GM19035 (cell line): ENCODE data around the gene KRTAP5-9.
"Not testable (repeated sequence)": the region's sequence is repeated elsewhere in the genome, so short reads cannot be mapped to it uniquely, and the experiment has no call there.

Experiments used
- ATAC-seq: cut with Tn5 transposase; IDR thresholded peaks from one replicate; pipeline ENCODE4 v1.9.1; 2021; ENCODE audit not compliant: unreplicated experiment

Gene KRTAP5-9

DNA sequence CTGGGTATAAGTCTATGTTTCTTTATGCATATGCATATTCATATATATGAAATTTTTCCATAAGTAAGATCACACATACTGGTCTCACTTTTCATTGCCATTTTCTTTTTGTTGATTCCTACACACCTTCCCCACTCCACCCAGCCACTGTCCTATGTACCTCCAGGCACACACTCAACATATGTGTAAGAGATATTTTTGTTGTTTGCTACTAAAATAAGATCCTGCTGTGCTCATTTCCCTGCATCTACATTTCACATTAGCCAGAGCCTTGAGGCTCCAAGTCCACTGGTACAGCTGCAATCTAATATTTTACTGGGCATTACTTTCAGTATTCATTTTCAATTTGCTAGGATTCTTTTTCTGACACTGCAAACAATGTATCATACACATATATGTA is 9.0 kb downstream of the KRTAP5-9 start:
- no peak for ATAC-seq

DNA sequence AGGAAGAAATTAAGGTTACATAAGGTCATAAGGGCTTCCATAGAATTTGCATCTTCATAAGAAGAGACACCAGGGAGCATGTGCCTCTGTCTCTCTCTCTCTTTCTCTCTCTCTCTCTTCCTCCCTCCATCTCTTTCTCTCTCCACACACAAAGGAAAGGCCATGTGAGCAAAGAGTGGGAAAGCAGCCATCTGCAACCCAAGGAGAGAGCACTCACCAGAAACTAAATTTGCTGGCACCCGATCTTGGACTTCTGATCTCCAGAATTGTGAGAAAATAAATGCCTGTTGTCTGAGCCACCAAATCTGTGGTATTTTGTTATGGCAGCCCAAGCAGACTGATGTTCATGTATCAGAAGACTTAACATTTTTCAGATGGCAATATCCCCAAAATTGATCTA is 10.8 kb downstream of the KRTAP5-9 start:
- no peak for ATAC-seq

DNA sequence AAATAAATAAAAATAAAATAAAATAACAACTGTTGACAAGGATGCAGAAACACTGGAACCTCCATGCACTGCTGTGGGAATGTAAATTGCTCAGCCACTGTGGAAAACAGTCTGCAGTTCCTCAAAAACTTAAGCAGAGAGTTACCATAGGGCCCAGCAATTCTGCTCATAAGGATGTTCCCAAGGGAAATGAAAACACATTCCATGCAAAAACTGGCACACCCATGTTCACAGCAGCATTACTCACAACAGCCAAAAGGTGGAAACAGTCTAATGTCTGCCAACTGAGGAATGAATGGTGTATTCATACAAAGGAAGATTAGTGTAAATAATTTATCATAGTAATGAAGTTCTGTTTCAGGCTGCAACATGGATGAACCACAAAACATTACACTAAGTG is 13.9 kb downstream of the KRTAP5-9 start:
- ATAC-seq, result no peak

DNA sequence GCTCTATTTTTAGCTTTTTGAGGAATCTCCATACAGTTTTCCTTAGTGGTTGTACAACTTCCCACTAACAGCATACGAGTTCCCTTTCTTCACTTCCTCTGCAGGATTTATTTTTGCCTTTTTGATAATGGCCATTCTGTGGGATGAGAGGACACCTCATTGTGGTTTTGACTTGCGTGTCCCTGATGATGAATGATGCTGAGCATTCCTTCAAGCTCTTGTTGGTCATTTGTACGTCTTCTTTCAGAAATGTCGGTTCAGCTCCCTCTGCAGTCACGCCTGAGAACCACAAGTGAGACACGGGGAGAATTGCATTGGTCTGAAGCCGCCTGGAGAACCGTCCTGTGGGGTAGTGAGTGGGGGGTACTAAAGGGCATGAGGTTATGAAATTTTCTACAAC is 15.2 kb downstream of the KRTAP5-9 start:
- ATAC-seq, result no peak

DNA sequence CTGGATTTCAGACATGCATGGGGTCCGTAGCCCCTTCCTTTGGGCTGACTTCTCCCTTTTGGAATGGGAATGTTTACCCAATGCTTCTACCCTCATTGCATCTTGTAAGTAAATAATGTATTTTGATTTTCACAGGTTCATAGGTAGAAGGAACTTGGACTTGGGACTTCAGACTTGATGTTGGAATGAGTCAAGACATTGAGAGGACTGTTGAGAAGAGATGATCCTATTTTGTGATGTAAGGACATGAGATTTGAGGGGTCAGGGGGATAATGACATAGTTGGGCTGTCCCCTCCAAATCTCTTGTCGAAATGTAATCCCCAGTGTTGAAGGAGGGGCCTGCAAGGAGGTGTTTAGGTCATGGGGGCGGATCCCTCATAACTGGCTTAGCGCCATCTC is 16.2 kb downstream of the KRTAP5-9 start:
- ATAC-seq, result no peak

DNA sequence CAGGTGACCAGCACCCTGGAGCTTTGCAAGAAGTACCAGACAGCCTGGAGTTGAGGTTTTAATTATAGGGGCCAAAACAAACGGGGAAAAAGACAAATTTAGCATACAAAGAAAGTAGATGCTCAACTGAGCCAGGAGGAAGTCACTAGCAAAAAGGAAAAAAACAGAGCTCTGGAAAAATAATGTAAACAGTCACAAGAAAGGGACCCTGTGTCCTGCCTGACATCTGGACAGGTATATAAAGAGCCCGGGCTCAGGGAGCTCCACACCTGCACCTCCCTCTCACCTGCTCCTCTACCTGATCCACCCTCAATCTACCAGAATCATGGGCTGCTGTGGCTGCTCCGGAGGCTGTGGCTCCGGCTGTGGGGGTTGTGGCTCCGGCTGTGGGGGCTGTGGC is 17.0 kb downstream of the KRTAP5-9 start, which contains the start of gene KRTAP5-10:
Gene KRTAP5-10 (plus strand): TSS at position 301 of the 400 bp plus-strand sequence. CDS start 25 bp downstream, at position 326.
- ATAC-seq, result no peak

DNA sequence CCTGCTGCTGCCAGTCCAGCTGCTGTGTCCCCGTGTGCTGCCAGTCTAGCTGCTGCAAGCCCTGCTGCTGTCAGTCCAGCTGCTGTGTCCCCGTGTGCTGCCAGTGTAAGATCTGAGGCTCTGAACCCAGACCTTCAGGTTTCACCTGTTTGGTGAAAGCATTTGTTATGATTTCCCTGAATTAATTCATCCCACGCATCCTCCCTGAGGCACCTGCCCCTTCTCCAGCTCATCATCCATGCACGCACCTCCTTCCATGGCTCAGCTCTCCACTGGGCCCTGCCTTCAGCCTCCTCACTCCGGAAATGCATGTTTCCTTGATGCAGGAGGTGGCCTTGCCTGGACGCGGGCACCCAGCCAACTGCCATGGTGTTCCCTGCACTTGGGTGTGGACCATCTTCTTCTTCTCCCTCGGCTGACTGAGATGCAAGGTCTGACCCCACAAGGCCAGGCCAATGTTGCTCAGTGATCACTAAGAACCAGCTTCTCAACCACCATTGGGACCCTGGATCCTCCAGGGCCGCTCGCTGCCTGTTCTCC is 17.9 kb downstream of the KRTAP5-9 start:
- ATAC-seq, result no peak

DNA sequence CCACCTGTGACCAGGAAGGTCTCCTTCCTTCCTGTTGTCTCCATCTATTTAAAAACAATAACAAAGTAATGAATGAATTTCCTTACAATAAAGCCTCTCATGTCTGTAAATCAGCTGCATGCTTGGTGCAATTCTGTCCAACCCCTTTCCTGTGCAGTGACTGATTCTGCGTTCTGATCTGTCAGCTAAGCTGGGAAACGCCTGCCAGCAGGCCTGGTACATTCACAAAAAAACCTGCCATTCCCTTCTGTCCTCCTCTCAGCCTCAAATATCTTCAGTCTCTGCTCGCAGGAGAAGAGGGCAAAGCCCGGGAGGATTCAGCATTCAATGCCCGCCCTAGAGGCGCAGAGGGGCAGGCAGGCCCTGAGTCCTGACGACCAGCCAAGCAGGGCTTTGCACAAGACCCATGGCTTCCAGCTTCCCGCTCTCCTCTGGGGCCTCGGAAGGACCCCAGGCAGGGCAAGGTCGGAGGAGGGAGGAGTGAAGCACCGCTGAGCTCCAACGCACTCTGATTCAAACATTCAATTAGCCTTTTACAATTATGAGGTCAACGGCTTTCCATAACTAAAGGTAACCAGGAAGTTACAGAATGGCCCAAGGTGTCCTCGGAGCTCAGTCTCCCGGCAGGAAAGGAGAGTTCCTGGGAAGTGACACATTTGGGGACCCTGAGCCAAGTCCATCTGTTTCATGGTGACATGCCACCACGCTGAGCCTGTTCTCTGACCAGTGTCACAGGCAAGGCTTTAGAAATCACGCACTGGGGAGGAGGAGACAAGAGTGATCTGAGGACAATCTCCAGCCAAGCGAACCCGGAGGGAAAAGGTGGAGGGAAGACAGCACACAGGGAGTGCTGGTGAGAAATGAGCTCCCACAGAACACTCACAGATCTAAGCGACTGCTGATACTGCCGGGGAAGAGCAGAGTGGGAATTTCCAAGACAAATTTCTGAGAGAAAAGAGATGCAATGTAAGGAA is 18.7 kb downstream of the KRTAP5-9 start:
- ATAC-seq, result not testable (repeated sequence)

DNA sequence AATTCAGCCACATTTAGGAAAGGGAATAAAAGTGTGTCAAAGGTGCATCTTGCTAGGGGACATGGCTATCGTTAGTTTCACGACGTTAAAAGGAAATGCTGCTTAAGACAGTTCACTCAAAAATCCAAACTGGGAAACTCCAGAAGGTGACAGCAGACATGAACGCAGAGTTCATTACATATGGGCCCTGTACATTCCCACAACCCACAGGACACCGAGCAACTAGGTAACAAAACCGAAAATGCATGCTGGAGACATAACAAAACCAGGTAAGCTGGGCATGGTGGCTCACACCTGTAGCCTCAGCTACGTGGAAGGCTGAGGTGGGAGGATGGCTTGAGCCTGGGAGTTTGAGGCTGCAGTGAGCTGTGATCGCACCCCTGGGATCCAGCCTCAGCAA is 19.4 kb downstream of the KRTAP5-9 start:
- ATAC-seq, result not testable (repeated sequence)

DNA sequence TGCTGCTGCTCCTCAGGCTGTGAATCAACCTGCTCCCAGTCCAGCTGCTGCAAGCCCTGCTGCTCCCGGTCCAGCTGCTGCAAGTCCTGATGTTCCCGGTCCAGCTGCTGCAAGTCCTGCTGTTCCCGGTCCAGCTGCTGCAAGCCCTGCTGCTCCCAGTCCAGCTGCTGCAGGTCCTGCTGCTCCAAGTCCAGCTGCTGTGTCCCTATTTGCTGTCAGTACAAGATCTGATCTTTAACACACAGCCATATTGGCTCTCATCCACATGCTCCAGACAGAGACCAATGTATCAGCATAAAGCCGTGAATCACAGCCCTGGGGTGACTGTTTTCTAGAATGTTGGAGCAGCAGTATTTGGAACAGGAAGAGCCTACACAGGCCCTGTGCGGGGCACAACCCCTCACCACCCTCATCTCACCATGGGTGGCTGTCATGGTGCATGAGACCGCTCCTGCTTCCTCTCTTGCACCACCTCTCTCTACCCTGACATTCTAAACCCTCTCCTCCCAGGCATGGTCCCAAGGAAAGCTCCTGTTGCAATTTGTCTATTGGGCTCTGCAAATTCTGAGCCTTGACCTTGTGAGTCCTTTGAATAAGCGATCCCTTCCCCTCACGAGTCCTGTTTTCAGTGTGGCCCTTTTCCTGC is 20.6 kb downstream of the KRTAP5-9 start:
- no peak for ATAC-seq

DNA sequence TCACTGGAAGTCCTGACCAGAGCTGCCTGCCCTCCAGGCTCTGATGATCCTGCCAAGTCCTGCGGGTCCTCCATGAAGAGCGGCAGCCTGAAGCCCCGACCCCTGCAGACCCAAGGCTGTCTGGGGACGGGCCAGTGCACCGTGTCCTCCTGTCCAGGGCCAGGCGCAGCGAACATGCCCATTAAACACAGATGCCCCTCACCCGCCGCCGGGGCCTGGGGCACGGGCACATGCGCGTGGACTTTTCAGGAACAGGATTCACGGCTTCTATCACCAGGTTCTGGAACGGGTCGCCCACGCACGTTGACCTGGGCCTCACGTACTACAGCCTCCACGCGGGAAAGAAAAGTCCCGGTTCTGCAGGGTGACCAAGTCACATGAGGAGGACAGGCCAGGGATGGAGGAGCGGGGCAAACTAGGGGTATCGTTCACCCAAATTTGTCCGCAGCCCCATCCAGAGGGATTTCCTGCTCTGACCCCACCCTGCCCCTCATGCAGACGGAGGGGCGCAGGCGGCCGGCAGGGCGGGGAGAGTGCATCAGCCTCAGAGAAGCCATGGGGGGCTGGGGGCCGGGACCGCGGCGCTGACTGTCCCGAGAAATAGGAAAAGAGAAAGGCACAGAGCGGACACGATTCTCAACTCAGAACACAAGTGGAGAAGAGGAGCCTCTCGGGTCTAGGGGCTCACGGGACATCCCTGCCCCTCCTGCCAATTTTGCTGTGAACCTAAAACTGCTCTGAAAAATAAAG is 23.1 kb downstream of the KRTAP5-9 start:
- not testable (repeated sequence) for ATAC-seq

DNA sequence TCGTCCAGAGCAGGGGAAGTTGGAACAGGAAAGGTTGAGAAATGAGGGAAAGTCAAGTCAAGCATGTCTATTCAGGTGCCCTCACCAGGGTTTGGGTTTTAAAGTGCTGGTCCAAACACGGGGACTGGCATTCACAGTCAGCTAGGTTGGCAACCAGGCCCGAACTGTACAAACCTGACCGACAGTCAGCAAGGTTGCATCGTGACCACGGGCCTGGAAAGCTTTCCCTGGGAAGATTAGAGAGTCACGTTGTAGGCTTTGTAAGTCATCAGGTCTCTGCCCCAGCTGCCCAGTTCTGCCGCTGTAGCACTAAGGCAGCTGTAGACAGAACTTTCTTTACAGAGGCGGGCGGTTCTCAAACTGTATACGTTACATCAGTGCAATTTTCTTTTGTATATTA is 24.6 kb downstream of the KRTAP5-9 start:
- no peak for ATAC-seq

DNA sequence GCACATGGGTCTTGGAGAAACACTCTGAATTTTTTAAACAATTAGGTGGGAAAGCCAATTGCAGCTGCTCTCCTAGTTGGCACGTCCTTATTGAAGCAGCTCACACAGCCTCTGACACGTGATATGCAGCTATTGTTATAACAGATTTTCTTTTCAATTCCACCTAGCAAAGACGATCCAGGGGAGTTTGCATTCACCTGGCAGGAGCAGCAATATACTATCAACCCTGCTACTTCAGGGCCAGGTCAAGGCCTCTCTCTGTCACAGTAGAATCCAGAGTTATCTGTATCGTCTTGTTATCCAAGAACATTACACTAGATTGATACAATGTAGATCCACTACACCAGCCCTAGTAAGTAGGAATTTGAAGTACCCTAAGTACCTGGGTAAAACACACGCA is 26.2 kb downstream of the KRTAP5-9 start:
- no peak for ATAC-seq

DNA sequence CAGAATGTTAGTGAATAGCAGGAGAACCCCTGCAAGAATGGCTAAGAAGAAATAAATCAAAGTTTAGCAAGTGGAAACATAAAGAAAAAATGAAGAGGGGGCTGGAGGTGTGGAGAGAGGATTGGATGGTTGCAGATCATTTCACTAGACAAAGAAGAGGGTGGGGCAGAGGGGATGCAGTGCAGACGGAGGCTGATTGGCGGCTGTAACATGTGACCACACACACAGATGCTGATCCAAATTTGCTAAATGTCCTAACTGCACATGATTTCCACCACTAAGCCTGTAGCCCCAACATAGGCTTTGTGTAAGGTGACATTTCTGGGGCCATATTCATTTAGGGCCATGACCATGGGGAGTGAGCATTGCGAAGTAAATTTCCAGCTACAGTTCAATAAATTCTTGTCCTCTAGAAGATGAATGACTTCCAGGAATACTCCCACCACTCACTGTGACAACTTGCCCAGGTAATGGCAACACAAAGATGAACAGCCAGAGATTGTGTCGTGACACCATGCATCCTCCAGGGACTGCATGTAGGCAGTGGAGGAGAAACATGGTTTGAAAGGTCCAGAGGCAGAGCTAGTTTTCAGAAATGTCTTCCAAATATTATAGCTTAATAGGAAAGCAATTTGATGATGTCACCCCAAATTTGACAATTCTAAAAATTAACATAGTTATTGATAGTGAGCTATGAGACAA is 27.7 kb downstream of the KRTAP5-9 start:
- no peak for ATAC-seq

DNA sequence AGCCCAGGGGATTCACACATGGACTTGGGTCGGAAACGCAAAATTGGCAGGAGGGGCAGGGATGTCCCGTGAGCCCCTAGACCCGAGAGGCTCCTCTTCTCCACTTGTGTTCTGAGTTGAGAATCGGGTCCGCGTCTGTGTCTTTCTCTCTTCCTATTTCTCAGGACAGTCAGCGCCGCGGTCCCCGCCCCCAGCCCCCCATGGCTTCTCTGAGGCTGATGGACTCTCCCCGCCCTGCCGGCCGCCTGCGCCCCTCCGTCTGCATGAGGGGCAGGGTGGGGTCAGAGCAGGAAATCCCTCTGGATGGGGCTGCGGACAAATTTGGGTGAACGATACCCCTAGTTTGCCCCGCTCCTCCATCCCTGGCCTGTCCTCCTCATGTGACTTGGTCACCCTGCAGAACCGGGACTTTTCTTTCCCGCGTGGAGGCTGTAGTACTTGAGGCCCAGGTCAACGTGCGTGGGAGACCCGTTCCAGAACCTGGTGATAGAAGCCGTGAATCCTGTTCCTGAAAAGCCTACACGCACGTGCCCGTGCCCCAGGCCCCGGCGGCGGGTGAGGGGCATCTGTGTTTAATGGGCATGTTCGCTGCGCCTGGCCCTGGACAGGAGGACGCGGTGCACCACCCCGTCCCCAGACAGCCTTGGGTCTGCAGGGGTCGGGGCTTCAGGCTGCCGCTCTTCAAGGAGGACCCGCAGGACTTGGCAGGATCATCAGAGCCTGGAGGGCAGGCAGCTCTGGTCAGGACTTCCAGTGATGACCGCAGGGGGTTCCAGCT is 28.7 kb downstream of the KRTAP5-9 start:
- not testable (repeated sequence) for ATAC-seq

DNA sequence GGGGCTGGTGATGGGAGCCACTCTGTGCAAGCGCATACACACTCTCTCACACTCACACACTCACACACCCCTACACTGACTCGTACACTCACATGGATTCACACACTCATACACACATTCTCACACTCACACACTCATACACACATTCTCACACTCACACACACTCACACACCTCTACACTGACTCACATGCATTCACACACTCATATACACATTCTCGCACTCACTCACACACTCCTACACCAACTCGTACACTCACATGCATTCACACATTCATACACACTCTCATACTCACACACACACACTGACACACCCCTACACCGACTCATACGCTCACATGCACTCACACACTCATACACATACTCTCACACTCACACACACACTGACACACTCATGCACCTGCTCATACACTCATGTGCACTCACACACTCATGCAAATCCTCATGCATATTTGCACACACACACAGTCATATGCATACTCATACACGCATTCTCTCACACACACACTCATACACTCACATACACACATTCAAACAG is 29.3 kb downstream of the KRTAP5-9 start:
- no peak for ATAC-seq

DNA sequence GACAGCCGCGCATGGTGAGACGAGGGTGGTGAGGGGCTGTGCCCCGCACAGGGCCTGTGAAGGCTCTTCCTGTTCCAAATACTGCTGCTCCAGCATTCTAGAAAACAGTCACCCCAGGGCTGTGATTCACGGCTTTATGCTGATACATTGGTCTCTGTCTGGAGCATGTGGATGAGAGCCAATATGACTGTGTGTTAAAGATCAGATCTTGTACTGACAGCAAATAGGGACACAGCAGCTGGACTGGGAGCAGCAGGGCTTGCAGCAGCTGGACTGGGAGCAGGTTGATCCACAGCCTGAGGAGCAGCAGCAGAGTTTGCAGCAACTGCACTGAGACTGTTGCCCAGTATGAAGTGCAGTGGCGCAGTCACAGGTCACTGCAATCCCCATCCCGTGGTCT is 31.3 kb downstream of the KRTAP5-9 start:
- not testable (repeated sequence) for ATAC-seq

DNA sequence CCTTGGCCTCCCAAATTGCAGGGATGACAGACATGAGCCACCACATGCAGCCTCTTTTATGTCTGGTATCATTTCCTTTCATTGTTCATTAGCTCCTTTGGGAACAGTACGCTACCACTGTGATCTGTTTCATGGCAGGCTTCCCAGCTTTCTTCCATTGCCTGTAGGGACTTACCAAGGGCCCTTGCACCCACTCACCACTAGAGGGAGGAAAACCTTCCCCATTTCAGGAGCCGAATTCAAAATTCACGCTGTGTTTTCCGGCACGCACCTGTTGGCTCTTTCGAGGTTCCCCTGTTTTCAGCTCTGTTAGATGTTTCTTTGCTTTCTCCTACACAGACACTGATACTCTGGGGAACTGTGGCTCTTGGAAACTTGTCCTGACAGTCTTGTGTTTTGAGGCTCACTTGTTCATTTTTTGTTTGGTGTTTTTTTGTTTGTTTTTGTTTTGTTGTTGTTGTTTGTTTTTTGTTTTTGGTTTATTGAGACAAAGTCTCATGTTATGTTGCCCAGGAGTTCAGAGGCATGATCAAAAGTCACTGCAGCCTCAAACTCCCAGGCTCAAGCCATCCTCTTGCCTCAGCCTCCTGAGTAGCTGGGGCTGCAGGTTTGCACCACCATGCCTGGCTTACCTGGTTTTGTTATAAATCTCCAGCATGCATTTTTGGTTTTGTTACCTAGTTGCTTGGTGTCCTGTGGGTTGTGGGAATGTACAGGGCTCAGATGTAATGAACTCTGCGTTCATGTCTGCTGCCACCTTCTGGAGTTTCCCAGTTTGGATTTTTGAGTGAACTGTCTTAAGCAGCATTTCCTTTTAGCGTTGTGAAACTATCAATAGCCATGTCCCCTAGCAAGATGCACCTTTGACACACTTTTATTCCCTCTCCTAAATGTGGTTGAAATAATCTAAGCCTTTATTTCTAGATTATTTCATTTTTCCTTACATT is 32.1 kb downstream of the KRTAP5-9 start:
- no peak for ATAC-seq
